Endodermal cell (in vitro differentiated cells): ENCODE data around the gene PDZRN4. TPM values are rescaled to one million over a fixed set of nuclear protein-coding genes. Genes with fewer than 3 reads are reported as not detected.
"Not testable (repeated sequence)": the region's sequence is repeated elsewhere in the genome, so short reads cannot be mapped to it uniquely, and the experiment has no call there.

ENCODE experiments used
- DNase-seq: peaks from one replicate; pipeline ENCODE4 v3.0.0-alpha.2; 2017
- H3K27ac ChIP-seq: 2 replicates; pipeline ENCODE4 v1.5.1; 2013; ENCODE audit warnings: mild to moderate bottlenecking, low read depth, low read length, moderate library complexity
- H3K27me3 ChIP-seq: 2 replicates; pipeline ENCODE4 v1.6.1; 2013; ENCODE audit warnings: mild to moderate bottlenecking, low read length, moderate library complexity; ENCODE audit not compliant: insufficient read depth, control insufficient read depth, poor library complexity, severe bottlenecking
- H3K36me3 ChIP-seq: 2 replicates; pipeline ENCODE4 v1.7.0; 2013; ENCODE audit warnings: mild to moderate bottlenecking, low read length, moderate library complexity; ENCODE audit not compliant: control insufficient read depth, insufficient read depth
- H3K4me1 ChIP-seq: one replicate; pipeline ENCODE4 v1.7.0; 2013; ENCODE audit warnings: low read length; ENCODE audit not compliant: control insufficient read depth, insufficient read depth
- H3K4me3 ChIP-seq: 2 replicates; pipeline ENCODE4 v1.5.1; 2013; ENCODE audit warnings: mild to moderate bottlenecking, low read length, moderate library complexity
- H3K9ac ChIP-seq: 2 replicates; pipeline ENCODE4 v1.6.1; 2013; ENCODE audit warnings: mild to moderate bottlenecking, low read length, moderate library complexity; ENCODE audit not compliant: poor library complexity, severe bottlenecking; ENCODE audit errors: extremely low read depth
- H3K9me3 ChIP-seq: 2 replicates; pipeline ENCODE4 v1.6.1; 2013; ENCODE audit warnings: mild to moderate bottlenecking, low read length, moderate library complexity; ENCODE audit not compliant: control insufficient read depth
- H3K27ac Mint-ChIP-seq: 2 replicates; pipeline ENCODE4 v1.8.0; 2020; ENCODE audit warnings: mixed read lengths
- H3K27me3 Mint-ChIP-seq: 2 replicates; pipeline ENCODE4 v1.8.0; 2021; ENCODE audit warnings: mild to moderate bottlenecking, mixed read lengths; ENCODE audit not compliant: insufficient read depth
- H3K36me3 Mint-ChIP-seq: 2 replicates; pipeline ENCODE4 v1.8.0; 2020; ENCODE audit warnings: low read depth, mixed read lengths
- H3K4me1 Mint-ChIP-seq: 2 replicates; pipeline ENCODE4 v1.8.0; 2020; ENCODE audit warnings: mixed read lengths
- H3K4me3 Mint-ChIP-seq: 2 replicates; pipeline ENCODE4 v1.8.0; 2020; ENCODE audit warnings: mild to moderate bottlenecking, moderate library complexity, mixed read lengths
- H3K9me3 Mint-ChIP-seq: 2 replicates; pipeline ENCODE4 v1.8.0; 2020; ENCODE audit warnings: mild to moderate bottlenecking, mixed read lengths
- WGBS, 2 experiments: methylation state at CpG; one replicate each; pipeline versions ENCODE4 v1.1.5 to v1.1.7; 2013; ENCODE audit warnings: missing lambda C conversion rate in 2 of 2, mixed read lengths in 1 of 2; ENCODE audit not compliant: insufficient coverage in 1 of 2, insufficient read length in 1 of 2; 5-methylcytosine and 5-hydroxymethylcytosine counted together
- total RNA-seq, 2 donors: library from RNA; stranded (reverse); fragmentation: NEBNext Ultra II Directional in 1 of 2; extraction: Animal tissue kit (Norgen Biotek cat#: 25700) in 1 of 2; gene quantifications; 2 replicates in 1 of 2; 3 replicates in 1 of 2; pipeline ENCODE4 v1.2.1, GENCODE V29; 2021
- TF ChIP-seq, protein P1 (sequence below): fragments of 200-600 bp; sonication (generic); conservative IDR thresholded peaks from 2 replicates; pipeline ENCODE4 v1.5.0; 2021; ENCODE audit warnings: antibody characterized with exemption, mild to moderate bottlenecking

The PDZRN4 gene
- total RNA-seq, 2 donors from 2014 or later: 1.6 to 1.9 TPM

DNA sequence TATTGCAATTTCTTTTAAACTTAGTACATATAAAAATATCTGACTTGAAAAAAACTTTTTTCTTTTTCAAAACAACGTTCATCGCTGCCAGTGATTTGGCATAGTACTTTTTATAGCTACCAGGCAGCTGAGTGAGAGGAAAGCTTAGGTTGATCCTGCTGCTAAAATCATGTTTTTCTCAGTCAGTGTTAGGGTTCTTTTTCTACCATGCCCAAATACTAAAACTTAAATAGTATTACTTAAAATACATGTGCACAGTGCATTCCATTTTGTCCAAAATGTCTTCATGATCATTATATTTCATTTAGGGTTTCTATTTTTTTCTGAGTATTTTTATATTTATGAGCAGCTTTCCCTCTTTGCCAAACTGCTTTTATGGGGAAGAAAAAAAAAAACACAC, 123.8 kb downstream of the PDZRN4 start:
- peaks cover 20% of the 10 kb centered on the region for H3K9me3 ChIP-seq
- Mint-ChIP-seq H3K9me3 (peaks cover 4% of the 10 kb centered on the region), H3K27ac (no peak overlapping the region), H3K4me3 (no peak overlapping the region), H3K4me1 (peaks cover 2% of the 10 kb centered on the region), H3K27me3 (no peaks in the 10 kb centered on the region), H3K36me3 (no peaks in the 10 kb centered on the region)
- no peak overlapping the region for H3K9ac ChIP-seq
- H3K27me3 ChIP-seq: no peaks in the 10 kb centered on the region
- TF ChIP-seq, protein P1, sequence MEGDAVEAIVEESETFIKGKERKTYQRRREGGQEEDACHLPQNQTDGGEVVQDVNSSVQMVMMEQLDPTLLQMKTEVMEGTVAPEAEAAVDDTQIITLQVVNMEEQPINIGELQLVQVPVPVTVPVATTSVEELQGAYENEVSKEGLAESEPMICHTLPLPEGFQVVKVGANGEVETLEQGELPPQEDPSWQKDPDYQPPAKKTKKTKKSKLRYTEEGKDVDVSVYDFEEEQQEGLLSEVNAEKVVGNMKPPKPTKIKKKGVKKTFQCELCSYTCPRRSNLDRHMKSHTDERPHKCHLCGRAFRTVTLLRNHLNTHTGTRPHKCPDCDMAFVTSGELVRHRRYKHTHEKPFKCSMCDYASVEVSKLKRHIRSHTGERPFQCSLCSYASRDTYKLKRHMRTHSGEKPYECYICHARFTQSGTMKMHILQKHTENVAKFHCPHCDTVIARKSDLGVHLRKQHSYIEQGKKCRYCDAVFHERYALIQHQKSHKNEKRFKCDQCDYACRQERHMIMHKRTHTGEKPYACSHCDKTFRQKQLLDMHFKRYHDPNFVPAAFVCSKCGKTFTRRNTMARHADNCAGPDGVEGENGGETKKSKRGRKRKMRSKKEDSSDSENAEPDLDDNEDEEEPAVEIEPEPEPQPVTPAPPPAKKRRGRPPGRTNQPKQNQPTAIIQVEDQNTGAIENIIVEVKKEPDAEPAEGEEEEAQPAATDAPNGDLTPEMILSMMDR: no peak
- no peaks in the 10 kb centered on the region for H3K36me3 ChIP-seq
- no peak overlapping the region for H3K4me3 ChIP-seq
- WGBS, 2 experiments: 97% methylated on average over 2 of the region's 2 CpGs; no CpG with 5 or more reads in 1 of the 2 experiments
- no peak for DNase-seq
- no peak overlapping the region for H3K27ac ChIP-seq
- peaks cover 2% of the 10 kb centered on the region for H3K4me1 ChIP-seq

DNA sequence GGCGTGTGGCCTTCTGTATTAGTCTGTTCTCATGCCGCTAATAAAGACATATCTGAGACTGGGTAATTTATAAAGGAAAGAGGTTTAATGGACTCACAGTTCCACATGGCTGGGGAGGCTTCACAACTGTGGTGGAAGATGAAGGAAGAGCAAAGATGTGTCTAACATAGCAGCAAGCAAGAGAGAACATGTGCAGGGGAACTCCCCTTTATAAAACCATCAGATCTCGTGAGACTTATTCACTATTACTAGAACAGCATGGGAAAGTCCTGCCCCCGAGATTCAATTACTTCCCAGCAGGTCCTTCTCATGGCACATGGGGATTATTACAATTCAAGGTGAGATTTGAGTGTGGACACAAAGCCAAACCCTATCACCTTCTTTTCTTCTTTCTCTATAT, 124.3 kb downstream of the PDZRN4 start:
- not testable (repeated sequence) for H3K4me3 Mint-ChIP-seq, H3K4me1 ChIP-seq, DNase-seq, H3K4me3 ChIP-seq, H3K9me3 Mint-ChIP-seq, H3K27ac Mint-ChIP-seq, H3K27me3 ChIP-seq, H3K36me3 Mint-ChIP-seq, H3K27ac ChIP-seq, H3K36me3 ChIP-seq, H3K9ac ChIP-seq, H3K27me3 Mint-ChIP-seq, H3K4me1 Mint-ChIP-seq
- WGBS, 2 experiments: 82 to 91% methylated on average over 3 to 4 of the region's 4 CpGs
- H3K9me3 ChIP-seq: peaks cover 20% of the 10 kb centered on the region

DNA sequence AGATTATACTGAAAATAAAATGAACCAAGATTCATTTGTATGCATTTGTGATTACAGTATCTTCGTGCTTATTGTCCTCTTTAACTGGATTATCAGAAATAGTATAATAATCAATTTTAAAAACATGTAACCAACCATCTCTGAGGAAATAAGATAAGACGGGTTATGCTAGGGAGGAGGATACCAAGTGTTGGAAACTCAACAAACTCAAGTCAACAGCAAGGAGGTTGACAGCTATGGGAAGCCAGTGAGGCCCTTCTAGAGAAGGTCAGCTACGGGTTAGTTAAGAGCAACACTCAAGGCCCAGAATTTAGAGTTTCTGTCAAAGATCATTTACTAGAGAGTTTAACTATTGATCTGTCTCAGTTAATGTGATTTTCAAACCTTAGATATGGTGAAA, 137.2 kb downstream of the PDZRN4 start:
- no peaks in the 10 kb centered on the region for H3K36me3 Mint-ChIP-seq
- Histone ChIP-seq H3K9ac (no peak overlapping the region), H3K9me3 (no peaks in the 10 kb centered on the region), H3K27me3 (no peaks in the 10 kb centered on the region), H3K27ac (no peak overlapping the region), H3K4me1 (peaks cover 8% of the 10 kb centered on the region), H3K4me3 (no peak overlapping the region), H3K36me3 (no peaks in the 10 kb centered on the region)
- peaks cover 18% of the 10 kb centered on the region for H3K4me1 Mint-ChIP-seq
- H3K9me3 Mint-ChIP-seq: no peaks in the 10 kb centered on the region
- TF ChIP-seq, protein P1: no peak
- 95% methylated on average over 2 of the region's 3 CpGs; no CpG with 5 or more reads in 1 of the 2 experiments for WGBS, 2 experiments
- DNase-seq: no peak
- H3K27ac Mint-ChIP-seq: no peak overlapping the region
- no peaks in the 10 kb centered on the region for H3K27me3 Mint-ChIP-seq
- H3K4me3 Mint-ChIP-seq: no peak overlapping the region
